DND-41 (cell line): ENCODE results near the gene ABLIM1.

ENCODE experiments used
- ATAC-seq: fragments of 200-7000 bp; cut with Tn5 transposase; 3 replicates; pipeline ENCODE4 v1.9.1; 2021; ENCODE audit warnings: low read depth; ENCODE audit not compliant: insufficient read depth
- DNase-seq: peaks from one replicate; pipeline ENCODE4 v3.0.0-alpha.2; 2020
- H2AFZ ChIP-seq: 2 replicates; pipeline ENCODE4 v1.6.0; 2012; ENCODE audit warnings: low read depth, low read length
- H3K27ac ChIP-seq: 2 replicates; pipeline ENCODE4 v1.5.1; 2012; ENCODE audit warnings: low read length, inconsistent platforms
- H3K27me3 ChIP-seq: fragments of 200-600 bp; sonication (generic); 2 replicates; pipeline ENCODE4 v1.6.0; 2012; ENCODE audit warnings: low read length, mild to moderate bottlenecking, inconsistent platforms; ENCODE audit not compliant: insufficient read depth, poor library complexity
- H3K36me3 ChIP-seq: 2 replicates; pipeline ENCODE4 v1.5.1; 2012; ENCODE audit warnings: low read length, inconsistent platforms; ENCODE audit not compliant: insufficient read depth
- H3K4me1 ChIP-seq: 2 replicates; pipeline ENCODE4 v1.5.1; 2012; ENCODE audit warnings: mild to moderate bottlenecking, low read length; ENCODE audit not compliant: insufficient read depth
- H3K4me2 ChIP-seq: 2 replicates; pipeline ENCODE4 v1.6.0; 2012; ENCODE audit warnings: mild to moderate bottlenecking, moderate library complexity, low read length, inconsistent platforms; ENCODE audit not compliant: insufficient read depth
- H3K4me3 ChIP-seq, 2 experiments: fragments of 200-600 bp in 1 of 2; shearing (Covaris generic) in 1 of 2; 2 replicates each; pipeline ENCODE4 v1.5.1; 2012 to 2016; ENCODE audit warnings: inconsistent platforms in 2 of 2, low read length in 2 of 2, mild to moderate bottlenecking in 2 of 2, low read depth in 1 of 2, moderate library complexity in 1 of 2
- H3K79me2 ChIP-seq: 2 replicates; pipeline ENCODE4 v1.6.0; 2012; ENCODE audit warnings: low read length, inconsistent platforms; ENCODE audit not compliant: insufficient read depth
- H3K9ac ChIP-seq: 2 replicates; pipeline ENCODE4 v1.6.0; 2012; ENCODE audit warnings: low read depth, mild to moderate bottlenecking, inconsistent platforms, low read length, moderate library complexity
- H3K9me3 ChIP-seq: 2 replicates; pipeline ENCODE4 v1.5.1; 2012; ENCODE audit warnings: low read length, moderate library complexity, mild to moderate bottlenecking, inconsistent platforms; ENCODE audit not compliant: insufficient read depth, severe bottlenecking
- H4K20me1 ChIP-seq: 2 replicates; pipeline ENCODE4 v1.6.0; 2012; ENCODE audit warnings: low read length; ENCODE audit not compliant: insufficient read depth
- EZH2 ChIP-seq: IDR thresholded peaks from 3 replicates; pipeline ENCODE4 v1.6.1; 2012; ENCODE audit warnings: borderline replicate concordance, low read depth, mild to moderate bottlenecking, moderate library complexity, low read length, inconsistent platforms; ENCODE audit not compliant: severe bottlenecking
- TF ChIP-seq, protein P1 (sequence below): IDR thresholded peaks from 2 replicates; pipeline ENCODE4 v1.5.1; 2012; ENCODE audit warnings: borderline replicate concordance, low read length, moderate library complexity, mild to moderate bottlenecking; ENCODE audit not compliant: poor library complexity, severe bottlenecking; ENCODE audit errors: extremely low read depth

ABLIM1 gene

DNA sequence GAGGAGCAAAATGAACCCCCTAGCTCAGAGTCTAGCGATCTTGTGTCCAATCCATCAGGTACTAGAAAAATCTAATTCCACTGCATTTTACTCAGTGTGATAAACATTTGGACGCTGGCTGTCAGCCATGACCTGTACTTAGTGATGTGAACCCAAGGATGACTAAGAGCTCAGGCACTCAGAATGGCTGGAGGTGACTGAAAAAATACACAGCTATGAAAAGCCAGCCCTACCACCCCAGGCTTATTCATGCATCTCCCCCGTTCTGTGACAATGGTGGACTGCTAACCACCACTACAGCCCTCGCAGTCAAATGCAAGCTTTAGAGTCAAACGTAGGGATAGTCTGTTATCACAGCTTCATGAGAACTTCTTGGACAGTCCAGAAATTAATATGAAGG lies 268.6 kb downstream of the ABLIM1 start:
- H3K4me1 ChIP-seq = no peaks in the 10 kb centered on the region
- no peaks in the 10 kb centered on the region for H4K20me1 ChIP-seq
- H3K27ac ChIP-seq = no peak overlapping the region
- H3K4me3 ChIP-seq = no peak overlapping the region
- ATAC-seq (no peak), DNase-seq (no peak)
- peaks cover 17% of the 10 kb centered on the region for H3K27me3 ChIP-seq
- no peak overlapping the region for H2AFZ ChIP-seq
- TF ChIP-seq, protein P1, sequence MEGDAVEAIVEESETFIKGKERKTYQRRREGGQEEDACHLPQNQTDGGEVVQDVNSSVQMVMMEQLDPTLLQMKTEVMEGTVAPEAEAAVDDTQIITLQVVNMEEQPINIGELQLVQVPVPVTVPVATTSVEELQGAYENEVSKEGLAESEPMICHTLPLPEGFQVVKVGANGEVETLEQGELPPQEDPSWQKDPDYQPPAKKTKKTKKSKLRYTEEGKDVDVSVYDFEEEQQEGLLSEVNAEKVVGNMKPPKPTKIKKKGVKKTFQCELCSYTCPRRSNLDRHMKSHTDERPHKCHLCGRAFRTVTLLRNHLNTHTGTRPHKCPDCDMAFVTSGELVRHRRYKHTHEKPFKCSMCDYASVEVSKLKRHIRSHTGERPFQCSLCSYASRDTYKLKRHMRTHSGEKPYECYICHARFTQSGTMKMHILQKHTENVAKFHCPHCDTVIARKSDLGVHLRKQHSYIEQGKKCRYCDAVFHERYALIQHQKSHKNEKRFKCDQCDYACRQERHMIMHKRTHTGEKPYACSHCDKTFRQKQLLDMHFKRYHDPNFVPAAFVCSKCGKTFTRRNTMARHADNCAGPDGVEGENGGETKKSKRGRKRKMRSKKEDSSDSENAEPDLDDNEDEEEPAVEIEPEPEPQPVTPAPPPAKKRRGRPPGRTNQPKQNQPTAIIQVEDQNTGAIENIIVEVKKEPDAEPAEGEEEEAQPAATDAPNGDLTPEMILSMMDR = no peak
- TF ChIP-seq EZH2 = no peak
- H3K36me3 ChIP-seq = no peaks in the 10 kb centered on the region
- no peaks in the 10 kb centered on the region for H3K79me2 ChIP-seq
- no peak overlapping the region for H3K4me2 ChIP-seq
- no peaks in the 10 kb centered on the region for H3K9me3 ChIP-seq
- no peak overlapping the region for H3K9ac ChIP-seq

GRCh38 chr10:114388275-114388674 lies 269.8 kb downstream of the ABLIM1 start:
- Histone ChIP-seq H3K79me2 (no peaks in the 10 kb centered on the region), H3K4me3 (no peak overlapping the region), H3K9ac (no peak overlapping the region), H3K4me2 (no peak overlapping the region), H3K27me3 (peaks cover 11% of the 10 kb centered on the region), H3K4me1 (no peaks in the 10 kb centered on the region), H2AFZ (no peak overlapping the region), H4K20me1 (no peaks in the 10 kb centered on the region), H3K36me3 (no peaks in the 10 kb centered on the region), H3K9me3 (no peaks in the 10 kb centered on the region), H3K27ac (no peak overlapping the region)
- TF ChIP-seq, protein P1 = no peak
- no peak for TF ChIP-seq EZH2
- DNase-seq (no peak), ATAC-seq (no peak)

DNA sequence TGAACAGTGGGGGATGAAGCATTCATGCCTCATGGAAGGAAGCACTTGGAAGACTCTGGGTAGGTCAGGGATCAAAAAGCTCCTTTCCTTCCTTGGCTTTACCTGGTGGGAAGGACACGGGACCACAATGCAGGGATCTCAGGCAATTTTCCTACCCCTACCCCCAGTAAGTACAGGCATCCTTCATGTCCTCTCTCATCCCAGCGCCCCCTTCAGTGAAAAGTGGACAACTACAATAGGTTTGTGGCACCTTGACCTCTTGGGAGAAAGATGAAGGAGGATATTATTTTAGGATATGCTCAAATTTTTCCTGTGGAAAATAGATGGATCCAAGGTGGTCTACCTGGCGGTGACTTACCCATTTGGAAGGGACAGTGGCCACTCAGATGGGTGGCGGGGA lies 270.3 kb downstream of the ABLIM1 start:
- Histone ChIP-seq H4K20me1 (no peaks in the 10 kb centered on the region), H3K4me3 (no peak overlapping the region), H3K79me2 (no peaks in the 10 kb centered on the region), H3K9me3 (no peaks in the 10 kb centered on the region), H3K4me1 (no peaks in the 10 kb centered on the region), H3K36me3 (no peaks in the 10 kb centered on the region), H3K9ac (no peak overlapping the region), H3K27ac (no peak overlapping the region), H2AFZ (no peak overlapping the region), H3K4me2 (no peak overlapping the region), H3K27me3 (peaks cover 6% of the 10 kb centered on the region)
- TF ChIP-seq, protein P1 = no peak
- no peak for TF ChIP-seq EZH2
- ATAC-seq = no peak
- DNase-seq = no peak

- Histone ChIP-seq H4K20me1 (no peaks in the 10 kb centered on the region), H2AFZ (no peak overlapping the region), H3K27ac (no peak overlapping the region), H3K4me1 (no peaks in the 10 kb centered on the region), H3K4me3 (no peak overlapping the region), H3K36me3 (no peaks in the 10 kb centered on the region), H3K79me2 (no peaks in the 10 kb centered on the region), H3K27me3 (peaks cover 4% of the 10 kb centered on the region), H3K9ac (no peak overlapping the region), H3K4me2 (no peak overlapping the region), H3K9me3 (no peaks in the 10 kb centered on the region)
- ATAC-seq = no peak
- no peak for TF ChIP-seq EZH2
- TF ChIP-seq, protein P1 = no peak
- no peak for DNase-seq
Measured at GRCh38 chr10:114386452-114386851, 271.6 kb downstream of the ABLIM1 start.
